ENCODE results near the gene KRT8.

The KRT8 gene

GRCh38 chr12:52847335-52848102 lies 57.4 kb downstream of the KRT8 start:
- H3K27ac ChIP-seq (ENCODE audit: low read length) = no peak overlapping the region
- no peaks in the 10 kb centered on the region for H3K9me3 ChIP-seq (ENCODE audit: control insufficient read depth, low read depth, low read length)
- no peaks in the 10 kb centered on the region for H3K4me1 ChIP-seq (ENCODE audit: control insufficient read depth, low read depth, low read length)
- H3K9ac ChIP-seq (ENCODE audit: low read length) = no peak overlapping the region
- no peak overlapping the region for H3K4me3 ChIP-seq (ENCODE audit: low read length)
- H3K27me3 ChIP-seq (ENCODE audit: control insufficient read depth, insufficient read depth, low read length) = no peaks in the 10 kb centered on the region
- H3K36me3 ChIP-seq (ENCODE audit: control insufficient read depth, low read depth, low read length) = no peaks in the 10 kb centered on the region

Measured in iPS-18a (cell line).